ENCODE measurements around the gene PRR13.

PRR13 gene

DNA sequence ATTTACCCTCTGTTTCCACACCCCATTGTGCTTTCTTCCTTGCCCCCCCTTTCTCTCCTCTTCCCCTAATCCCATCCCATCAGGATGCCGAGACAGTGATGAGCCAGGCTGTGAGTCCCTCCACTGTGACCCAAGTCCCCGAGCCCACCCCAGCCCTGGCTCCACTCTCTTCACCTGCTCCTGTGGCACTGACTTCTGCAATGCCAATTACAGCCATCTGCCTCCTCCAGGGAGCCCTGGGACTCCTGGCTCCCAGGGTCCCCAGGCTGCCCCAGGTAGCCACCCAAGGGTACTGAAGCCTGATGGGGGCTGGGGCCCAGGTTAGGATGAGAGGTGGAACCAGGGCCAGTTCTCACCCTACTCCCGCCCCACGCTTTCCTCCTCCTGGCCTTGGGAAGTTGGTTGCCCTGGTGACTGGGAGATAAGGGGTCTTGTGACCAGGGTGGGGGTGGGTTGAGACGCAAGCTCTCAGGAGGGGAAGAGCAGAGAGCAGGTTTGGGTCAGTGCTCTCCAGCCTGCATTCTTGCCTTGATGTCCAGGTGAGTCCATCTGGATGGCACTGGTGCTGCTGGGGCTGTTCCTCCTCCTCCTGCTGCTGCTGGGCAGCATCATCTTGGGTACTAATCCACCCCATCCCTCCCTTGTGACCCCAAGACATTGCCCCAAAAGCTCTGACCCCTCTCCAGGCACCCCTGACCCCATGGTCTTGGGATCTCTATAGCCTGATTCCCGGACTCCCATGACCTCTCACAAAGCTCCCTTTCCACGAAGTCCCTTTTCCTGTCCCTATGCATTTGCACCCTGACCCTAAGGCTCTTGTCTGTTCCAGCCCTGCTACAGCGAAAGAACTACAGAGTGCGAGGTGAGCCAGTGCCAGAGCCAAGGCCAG, 16.7 kb upstream of the PRR13 start:
- TF ChIP-seq CTCF (IDR thresholded peaks at IDR 0.05; ENCODE audit: low read depth, low read length) = no peak
- no peaks in the 10 kb centered on the region for H3K36me3 ChIP-seq
- no peak overlapping the region for H3K4me3 ChIP-seq (ENCODE audit: low read depth, low read length)
- no peaks in the 10 kb centered on the region for H3K27me3 ChIP-seq (ENCODE audit: insufficient read depth, low read depth, severe bottlenecking)
- no peak overlapping the region for H3K27ac ChIP-seq
- DNase-seq = no peak
- no peaks in the 10 kb centered on the region for H3K9me3 ChIP-seq (ENCODE audit: severe bottlenecking)

DNA sequence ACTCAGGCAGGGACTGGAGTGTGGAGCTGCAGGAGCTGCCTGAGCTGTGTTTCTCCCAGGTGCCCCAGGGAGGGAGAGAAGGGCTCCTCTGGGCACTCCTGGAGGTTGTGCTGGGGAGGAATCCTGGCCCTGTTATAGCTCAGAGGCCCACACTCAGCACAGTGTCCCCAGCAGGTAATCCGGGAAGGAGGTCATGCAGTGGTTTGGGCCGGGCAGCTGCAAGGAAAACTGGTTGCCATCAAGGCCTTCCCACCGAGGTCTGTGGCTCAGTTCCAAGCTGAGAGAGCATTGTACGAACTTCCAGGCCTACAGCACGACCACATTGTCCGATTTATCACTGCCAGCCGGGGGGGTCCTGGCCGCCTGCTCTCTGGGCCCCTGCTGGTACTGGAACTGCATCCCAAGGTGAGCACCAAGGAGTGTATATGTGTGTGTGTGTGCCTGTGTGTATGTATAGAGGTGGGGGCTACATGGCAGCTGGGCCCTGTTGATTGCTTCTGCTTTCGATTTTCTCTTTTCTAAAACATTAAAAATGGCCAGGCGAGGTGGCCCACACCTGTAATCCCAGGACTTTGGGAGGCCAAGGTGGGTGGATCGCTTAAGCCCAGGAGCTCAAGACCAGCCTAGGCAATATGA, 15.9 kb upstream of the PRR13 start:
- TF ChIP-seq CTCF (IDR thresholded peaks at IDR 0.05; ENCODE audit: low read depth, low read length) = no peak
- H3K27me3 ChIP-seq (ENCODE audit: insufficient read depth, low read depth, severe bottlenecking) = no peaks in the 10 kb centered on the region
- H3K9me3 ChIP-seq (ENCODE audit: severe bottlenecking) = no peaks in the 10 kb centered on the region
- no peak overlapping the region for H3K27ac ChIP-seq
- no peak for DNase-seq
- H3K36me3 ChIP-seq = no peaks in the 10 kb centered on the region
- H3K4me3 ChIP-seq (ENCODE audit: low read depth, low read length) = no peak overlapping the region

GRCh38 chr12:53427905-53428594, 13.5 kb upstream of the PRR13 start:
- H3K27ac ChIP-seq = no peak overlapping the region
- H3K27me3 ChIP-seq (ENCODE audit: insufficient read depth, low read depth, severe bottlenecking) = no peaks in the 10 kb centered on the region
- no peak overlapping the region for H3K4me3 ChIP-seq (ENCODE audit: low read depth, low read length)
- H3K9me3 ChIP-seq (ENCODE audit: severe bottlenecking) = no peaks in the 10 kb centered on the region
- no peak for TF ChIP-seq CTCF (IDR thresholded peaks at IDR 0.05; ENCODE audit: low read depth, low read length)
- no peaks in the 10 kb centered on the region for H3K36me3 ChIP-seq
- no peak for DNase-seq

DNA sequence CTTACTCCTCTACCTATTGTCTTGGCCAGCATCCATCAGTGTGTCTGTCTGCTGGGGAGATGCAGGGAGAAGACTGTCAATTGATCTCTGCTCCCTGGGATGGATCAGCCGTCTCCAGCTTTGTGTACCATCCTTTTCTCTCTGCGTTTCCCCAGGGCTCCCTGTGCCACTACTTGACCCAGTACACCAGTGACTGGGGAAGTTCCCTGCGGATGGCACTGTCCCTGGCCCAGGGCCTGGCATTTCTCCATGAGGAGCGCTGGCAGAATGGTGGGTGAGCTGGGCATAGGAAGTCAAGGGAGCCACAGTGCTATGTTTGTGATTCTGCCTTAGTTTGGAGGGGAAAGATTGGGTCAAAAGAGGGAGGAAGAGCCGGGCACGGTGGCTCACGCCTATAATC, 12.8 kb upstream of the PRR13 start:
- no peaks in the 10 kb centered on the region for H3K27me3 ChIP-seq (ENCODE audit: insufficient read depth, low read depth, severe bottlenecking)
- no peaks in the 10 kb centered on the region for H3K9me3 ChIP-seq (ENCODE audit: severe bottlenecking)
- no peak overlapping the region for H3K27ac ChIP-seq
- no peak for TF ChIP-seq CTCF (IDR thresholded peaks at IDR 0.05; ENCODE audit: low read depth, low read length)
- DNase-seq = no peak
- no peaks in the 10 kb centered on the region for H3K36me3 ChIP-seq
- no peak overlapping the region for H3K4me3 ChIP-seq (ENCODE audit: low read depth, low read length)

DNA sequence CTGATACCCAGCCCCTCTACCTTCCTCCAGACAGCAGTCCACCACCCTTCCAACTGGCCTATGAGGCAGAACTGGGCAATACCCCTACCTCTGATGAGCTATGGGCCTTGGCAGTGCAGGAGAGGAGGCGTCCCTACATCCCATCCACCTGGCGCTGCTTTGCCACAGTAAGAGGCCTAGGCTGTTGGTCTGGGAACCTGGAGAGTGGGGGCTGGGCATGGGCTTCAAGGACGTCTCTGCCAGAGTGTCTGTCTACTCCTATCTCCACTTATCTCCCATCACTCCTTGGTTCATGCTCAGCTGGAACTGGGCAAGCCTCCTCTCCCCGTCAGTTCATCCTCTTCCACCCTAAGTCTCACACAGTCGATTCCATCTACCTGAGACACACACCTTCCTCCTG, 11.4 kb upstream of the PRR13 start:
- H3K27ac ChIP-seq = no peak overlapping the region
- DNase-seq = no peak
- H3K27me3 ChIP-seq (ENCODE audit: insufficient read depth, low read depth, severe bottlenecking) = no peaks in the 10 kb centered on the region
- no peak overlapping the region for H3K4me3 ChIP-seq (ENCODE audit: low read depth, low read length)
- no peaks in the 10 kb centered on the region for H3K9me3 ChIP-seq (ENCODE audit: severe bottlenecking)
- H3K36me3 ChIP-seq = no peaks in the 10 kb centered on the region
- no peak for TF ChIP-seq CTCF (IDR thresholded peaks at IDR 0.05; ENCODE audit: low read depth, low read length)

Measured in WERI-Rb-1 (cell line).